ENCODE results near the gene RGS3.

DNA sequence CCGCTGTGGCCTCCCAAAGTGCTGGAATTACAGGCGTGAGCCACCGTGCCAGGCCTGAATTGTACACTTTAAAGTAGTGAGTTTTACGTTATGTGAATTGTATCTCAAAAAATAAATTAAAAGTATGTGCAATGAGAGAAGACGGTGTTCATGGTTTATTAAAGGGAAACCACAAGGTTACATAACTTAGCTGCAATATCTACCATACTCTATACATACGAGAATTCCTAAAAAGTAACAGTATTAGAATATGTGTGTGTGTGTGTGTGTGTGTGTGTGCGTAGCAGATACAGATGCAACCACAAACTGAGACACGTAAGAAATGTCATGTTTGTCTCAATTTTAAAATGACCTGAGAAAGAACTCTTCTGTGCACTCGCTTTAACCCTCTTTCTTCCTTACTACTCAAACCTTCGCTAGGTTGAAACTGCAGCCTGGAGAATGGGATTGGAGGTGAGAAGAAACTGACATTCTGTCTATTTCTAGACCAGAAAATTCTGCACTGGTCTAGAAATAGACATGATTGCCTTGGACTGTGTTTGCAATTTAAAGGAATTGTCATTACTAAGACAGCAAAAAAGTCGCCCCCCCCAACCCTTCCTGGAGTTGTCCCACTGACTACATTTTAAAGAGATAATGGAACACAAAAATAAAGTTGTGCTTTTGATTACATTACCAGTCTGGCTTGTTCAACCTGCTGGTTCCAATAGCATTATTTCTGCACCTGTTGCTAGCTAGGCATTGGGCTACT is 167.0 kb downstream of the RGS3 start:
- TF ChIP-seq, protein P1, sequence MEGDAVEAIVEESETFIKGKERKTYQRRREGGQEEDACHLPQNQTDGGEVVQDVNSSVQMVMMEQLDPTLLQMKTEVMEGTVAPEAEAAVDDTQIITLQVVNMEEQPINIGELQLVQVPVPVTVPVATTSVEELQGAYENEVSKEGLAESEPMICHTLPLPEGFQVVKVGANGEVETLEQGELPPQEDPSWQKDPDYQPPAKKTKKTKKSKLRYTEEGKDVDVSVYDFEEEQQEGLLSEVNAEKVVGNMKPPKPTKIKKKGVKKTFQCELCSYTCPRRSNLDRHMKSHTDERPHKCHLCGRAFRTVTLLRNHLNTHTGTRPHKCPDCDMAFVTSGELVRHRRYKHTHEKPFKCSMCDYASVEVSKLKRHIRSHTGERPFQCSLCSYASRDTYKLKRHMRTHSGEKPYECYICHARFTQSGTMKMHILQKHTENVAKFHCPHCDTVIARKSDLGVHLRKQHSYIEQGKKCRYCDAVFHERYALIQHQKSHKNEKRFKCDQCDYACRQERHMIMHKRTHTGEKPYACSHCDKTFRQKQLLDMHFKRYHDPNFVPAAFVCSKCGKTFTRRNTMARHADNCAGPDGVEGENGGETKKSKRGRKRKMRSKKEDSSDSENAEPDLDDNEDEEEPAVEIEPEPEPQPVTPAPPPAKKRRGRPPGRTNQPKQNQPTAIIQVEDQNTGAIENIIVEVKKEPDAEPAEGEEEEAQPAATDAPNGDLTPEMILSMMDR (IDR thresholded peaks at IDR 0.05; ENCODE audit: insufficient read depth, low read length): no peak
- no peak for TF ChIP-seq POLR2AphosphoS5 (IDR thresholded peaks at IDR 0.05; ENCODE audit: low read depth)
- TF ChIP-seq REST (IDR thresholded peaks at IDR 0.05; ENCODE audit: insufficient replicate concordance, low read depth): no peak
